GM12864 (cell line): Measurements from ENCODE around the gene GPR37L1.

Experiments used
- DNase-seq: peaks from one replicate; pipeline ENCODE4 v3.0.0-alpha.2; 2011; ENCODE audit warnings: low read depth
- H3K4me3 ChIP-seq: 2 replicates; pipeline ENCODE4 v1.5.1; 2011; ENCODE audit warnings: mild to moderate bottlenecking, low read depth, low read length, control low read depth
- TF ChIP-seq, protein P1 (sequence below): IDR thresholded peaks from 2 replicates; pipeline ENCODE4 v1.5.1; 2011; ENCODE audit warnings: low read depth, mild to moderate bottlenecking, moderate library complexity, low read length, control low read depth, inconsistent platforms; ENCODE audit errors: missing control alignments

GPR37L1 gene

DNA sequence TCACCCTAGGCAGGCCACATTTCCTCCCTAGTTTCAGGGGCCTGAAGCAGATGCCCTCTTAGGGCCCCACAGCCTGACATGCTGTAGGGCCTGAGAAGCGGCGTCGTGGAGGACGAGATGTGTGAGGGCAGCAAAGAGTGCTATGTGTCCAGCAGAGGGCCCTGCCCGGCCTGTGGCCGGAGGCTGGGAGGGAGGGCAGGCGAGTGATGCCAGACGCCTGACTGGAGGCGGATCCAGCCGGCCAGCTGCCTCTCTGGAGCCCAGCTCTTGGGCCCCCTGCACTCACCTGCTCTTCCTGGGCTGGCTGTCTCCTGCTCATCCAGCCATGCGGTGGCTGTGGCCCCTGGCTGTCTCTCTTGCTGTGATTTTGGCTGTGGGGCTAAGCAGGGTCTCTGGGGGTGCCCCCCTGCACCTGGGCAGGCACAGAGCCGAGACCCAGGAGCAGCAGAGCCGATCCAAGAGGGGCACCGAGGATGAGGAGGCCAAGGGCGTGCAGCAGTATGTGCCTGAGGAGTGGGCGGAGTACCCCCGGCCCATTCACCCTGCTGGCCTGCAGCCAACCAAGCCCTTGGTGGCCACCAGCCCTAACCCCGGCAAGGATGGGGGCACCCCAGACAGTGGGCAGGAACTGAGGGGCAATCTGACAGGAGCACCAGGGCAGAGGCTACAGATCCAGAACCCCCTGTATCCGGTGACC is at the start of gene GPR37L1:
GPR37L1 (plus strand) TSS at position 279 of the 697 bp plus-strand sequence; CDS start at position 326, 47 bp downstream.
- no peak for DNase-seq
- no peak within 1 kb of the TSS for H3K4me3 ChIP-seq
- TF ChIP-seq, protein P1, sequence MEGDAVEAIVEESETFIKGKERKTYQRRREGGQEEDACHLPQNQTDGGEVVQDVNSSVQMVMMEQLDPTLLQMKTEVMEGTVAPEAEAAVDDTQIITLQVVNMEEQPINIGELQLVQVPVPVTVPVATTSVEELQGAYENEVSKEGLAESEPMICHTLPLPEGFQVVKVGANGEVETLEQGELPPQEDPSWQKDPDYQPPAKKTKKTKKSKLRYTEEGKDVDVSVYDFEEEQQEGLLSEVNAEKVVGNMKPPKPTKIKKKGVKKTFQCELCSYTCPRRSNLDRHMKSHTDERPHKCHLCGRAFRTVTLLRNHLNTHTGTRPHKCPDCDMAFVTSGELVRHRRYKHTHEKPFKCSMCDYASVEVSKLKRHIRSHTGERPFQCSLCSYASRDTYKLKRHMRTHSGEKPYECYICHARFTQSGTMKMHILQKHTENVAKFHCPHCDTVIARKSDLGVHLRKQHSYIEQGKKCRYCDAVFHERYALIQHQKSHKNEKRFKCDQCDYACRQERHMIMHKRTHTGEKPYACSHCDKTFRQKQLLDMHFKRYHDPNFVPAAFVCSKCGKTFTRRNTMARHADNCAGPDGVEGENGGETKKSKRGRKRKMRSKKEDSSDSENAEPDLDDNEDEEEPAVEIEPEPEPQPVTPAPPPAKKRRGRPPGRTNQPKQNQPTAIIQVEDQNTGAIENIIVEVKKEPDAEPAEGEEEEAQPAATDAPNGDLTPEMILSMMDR, result no peak

DNA sequence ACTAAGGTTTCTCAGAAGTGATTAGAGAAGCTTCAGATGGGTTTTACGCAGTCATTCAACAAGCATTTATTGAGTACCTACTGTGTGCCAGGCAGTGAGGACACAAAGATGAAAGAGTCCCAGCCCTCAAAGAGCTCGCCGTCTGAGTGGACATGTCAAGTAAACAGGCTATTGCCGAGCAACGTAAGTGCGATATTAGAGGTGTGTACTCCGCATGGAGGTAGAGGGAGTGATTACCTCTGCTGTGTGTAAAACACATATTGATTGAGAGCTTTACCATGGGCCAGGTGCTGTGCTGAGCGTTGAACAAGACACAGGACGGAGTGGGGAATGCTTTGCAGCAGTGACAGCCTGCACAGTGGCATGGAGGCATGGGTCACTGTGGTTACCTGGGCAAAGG is 49.5 kb upstream of the GPR37L1 start:
- DNase-seq, result no peak
- TF ChIP-seq, protein P1, result no peak
- no peak overlapping the region for H3K4me3 ChIP-seq

GRCh38 chr1:202074985-202075384 is 47.7 kb upstream of the GPR37L1 start:
- TF ChIP-seq, protein P1, result no peak
- H3K4me3 ChIP-seq, result no peak overlapping the region
- DNase-seq, result no peak

DNA sequence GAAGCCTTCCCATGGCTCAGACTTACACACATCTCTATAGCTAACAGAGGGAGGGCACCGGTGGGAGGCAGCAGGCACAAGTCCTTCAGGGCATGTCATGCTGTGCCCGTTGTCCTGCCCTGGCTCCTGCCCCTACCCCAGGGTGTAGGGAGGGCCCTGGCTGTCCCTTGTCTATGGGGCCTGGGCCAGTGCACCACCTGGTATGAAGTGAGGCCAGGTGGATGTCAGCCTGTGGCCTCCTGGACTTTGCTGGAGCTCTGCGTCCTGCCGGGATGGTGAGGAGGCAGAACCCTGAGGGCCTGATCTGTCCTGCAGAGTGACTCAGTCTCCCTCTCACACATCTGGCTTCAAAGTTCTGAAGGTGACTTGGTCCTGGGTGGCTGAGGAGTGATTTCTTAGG is 47.3 kb upstream of the GPR37L1 start:
- TF ChIP-seq, protein P1, result no peak
- no peak overlapping the region for H3K4me3 ChIP-seq
- no peak for DNase-seq

- no peak for DNase-seq
Observed at GRCh38 chr1:202076050-202076511, 46.6 kb upstream of the GPR37L1 start.

DNA sequence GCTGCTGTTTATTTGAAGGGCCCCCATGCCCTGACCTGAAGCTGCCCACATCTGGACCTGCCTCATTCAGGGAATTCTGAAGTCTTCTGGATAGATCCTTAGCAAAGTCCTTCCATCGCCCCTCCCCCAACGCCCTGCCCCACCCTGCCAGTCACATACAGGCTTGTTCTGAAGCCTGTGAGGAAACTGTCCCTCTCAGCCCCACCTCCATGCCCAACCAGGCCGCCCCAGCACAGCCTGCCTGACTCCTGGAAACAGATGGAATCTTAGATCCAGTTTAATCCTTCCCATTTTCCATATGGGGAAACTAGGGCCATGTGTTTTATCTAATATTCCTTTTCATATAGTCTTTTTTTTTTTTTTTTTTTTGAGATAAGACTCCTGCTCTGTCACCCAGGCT is 44.5 kb upstream of the GPR37L1 start:
- no peak overlapping the region for H3K4me3 ChIP-seq
- DNase-seq, result no peak
- TF ChIP-seq, protein P1, result no peak

More at GRCh38 chr1:202076050-202076511, 46.6 kb upstream of the GPR37L1 start:
- TF ChIP-seq, protein P1, result no peak
- H3K4me3 ChIP-seq, result no peak overlapping the region

GRCh38 chr1:202081992-202082391 is 40.7 kb upstream of the GPR37L1 start:
- DNase-seq, result no peak
- TF ChIP-seq, protein P1, result no peak
- no peak overlapping the region for H3K4me3 ChIP-seq
